Adipocyte (in vitro differentiated cells): ENCODE measurements around the gene DOCK3.

Experiments
- DNase-seq: peaks from one replicate; pipeline ENCODE4 v3.0.0-alpha.2; 2015; ENCODE audit warnings: low read depth
- H3K27me3 ChIP-seq: replicated peaks from 2 replicates; pipeline ENCODE4 v1.7.0; 2013; ENCODE audit warnings: mild to moderate bottlenecking, low read length, moderate library complexity; ENCODE audit not compliant: control insufficient read depth, insufficient read depth
- H3K36me3 ChIP-seq: 2 replicates; pipeline ENCODE4 v1.7.0; 2013; ENCODE audit warnings: low read length, mild to moderate bottlenecking, moderate library complexity; ENCODE audit not compliant: control insufficient read depth, insufficient read depth, severe bottlenecking
- H3K4me1 ChIP-seq: 2 replicates; pipeline ENCODE4 v1.7.0; 2013; ENCODE audit warnings: mild to moderate bottlenecking, low read length, moderate library complexity; ENCODE audit not compliant: control insufficient read depth, insufficient read depth
- H3K4me3 ChIP-seq: 2 replicates; pipeline ENCODE4 v1.7.0; 2013; ENCODE audit warnings: mild to moderate bottlenecking, low read length, moderate library complexity
- H3K9ac ChIP-seq: 2 replicates; pipeline ENCODE4 v1.7.0; 2013; ENCODE audit warnings: mild to moderate bottlenecking, low read length, moderate library complexity
- H3K9me3 ChIP-seq: 2 replicates; pipeline ENCODE4 v1.7.0; 2013; ENCODE audit warnings: mild to moderate bottlenecking, low read length, moderate library complexity; ENCODE audit not compliant: control insufficient read depth

The DOCK3 gene

GRCh38 chr3:51375136-51375535 is 700.4 kb downstream of the DOCK3 start:
- Histone ChIP-seq H3K9ac (no peak overlapping the region), H3K36me3 (no peaks in the 10 kb centered on the region), H3K4me1 (peaks cover 10% of the 10 kb centered on the region), H3K9me3 (no peaks in the 10 kb centered on the region), H3K4me3 (no peak overlapping the region), H3K27me3 (no peaks in the 10 kb centered on the region)
- no peak for DNase-seq

- H3K27me3 ChIP-seq = no peaks in the 10 kb centered on the region
- no peak for DNase-seq
- peaks cover 10% of the 10 kb centered on the region for H3K4me1 ChIP-seq
- no peak overlapping the region for H3K4me3 ChIP-seq
- H3K36me3 ChIP-seq = no peaks in the 10 kb centered on the region
- no peaks in the 10 kb centered on the region for H3K9me3 ChIP-seq
- no peak overlapping the region for H3K9ac ChIP-seq
These were observed 700.8 kb downstream of the DOCK3 start for GRCh38 chr3:51375571-51375970.

GRCh38 chr3:51378065-51378464 is 703.3 kb downstream of the DOCK3 start:
- Histone ChIP-seq H3K36me3 (no peaks in the 10 kb centered on the region), H3K9ac (no peak overlapping the region), H3K9me3 (no peaks in the 10 kb centered on the region), H3K4me3 (no peak overlapping the region), H3K4me1 (peaks cover 8% of the 10 kb centered on the region), H3K27me3 (no peaks in the 10 kb centered on the region)
- no peak for DNase-seq

GRCh38 chr3:51378726-51379125 is 704.0 kb downstream of the DOCK3 start:
- no peak for DNase-seq
- Histone ChIP-seq H3K36me3 (no peaks in the 10 kb centered on the region), H3K9me3 (no peaks in the 10 kb centered on the region), H3K4me3 (no peak overlapping the region), H3K9ac (no peak overlapping the region), H3K4me1 (peaks cover 6% of the 10 kb centered on the region), H3K27me3 (no peaks in the 10 kb centered on the region)

- Histone ChIP-seq H3K27me3 (no peaks in the 10 kb centered on the region), H3K4me1 (peaks cover 10% of the 10 kb centered on the region), H3K36me3 (no peaks in the 10 kb centered on the region), H3K9me3 (no peaks in the 10 kb centered on the region), H3K9ac (no peak overlapping the region), H3K4me3 (no peak overlapping the region)
- DNase-seq = no peak
These were observed 704.6 kb downstream of the DOCK3 start for GRCh38 chr3:51379301-51379700.

GRCh38 chr3:51379746-51380455 is 705.2 kb downstream of the DOCK3 start:
- no peak for DNase-seq
- no peaks in the 10 kb centered on the region for H3K36me3 ChIP-seq
- H3K27me3 ChIP-seq = no peaks in the 10 kb centered on the region
- peaks cover 10% of the 10 kb centered on the region for H3K4me1 ChIP-seq
- no peak overlapping the region for H3K4me3 ChIP-seq
- H3K9ac ChIP-seq = no peak overlapping the region
- H3K9me3 ChIP-seq = no peaks in the 10 kb centered on the region

GRCh38 chr3:51380601-51381332 is 706.0 kb downstream of the DOCK3 start:
- H3K9ac ChIP-seq = no peak overlapping the region
- H3K27me3 ChIP-seq = no peaks in the 10 kb centered on the region
- no peaks in the 10 kb centered on the region for H3K36me3 ChIP-seq
- DNase-seq = no peak
- no peak overlapping the region for H3K4me3 ChIP-seq
- H3K4me1 ChIP-seq = peaks cover 12% of the 10 kb centered on the region
- no peaks in the 10 kb centered on the region for H3K9me3 ChIP-seq

- H3K4me1 ChIP-seq = peaks cover 17% of the 10 kb centered on the region
- H3K27me3 ChIP-seq = no peaks in the 10 kb centered on the region
- no peaks in the 10 kb centered on the region for H3K9me3 ChIP-seq
- H3K4me3 ChIP-seq = no peak overlapping the region
- DNase-seq = no peak
- H3K9ac ChIP-seq = no peak overlapping the region
- no peaks in the 10 kb centered on the region for H3K36me3 ChIP-seq
These were observed 706.6 kb downstream of the DOCK3 start for GRCh38 chr3:51381333-51381705.

GRCh38 chr3:51382076-51382745 is 707.5 kb downstream of the DOCK3 start:
- H3K9me3 ChIP-seq = no peaks in the 10 kb centered on the region
- DNase-seq = no peak
- H3K27me3 ChIP-seq = no peaks in the 10 kb centered on the region
- H3K36me3 ChIP-seq = no peaks in the 10 kb centered on the region
- H3K9ac ChIP-seq = no peak overlapping the region
- H3K4me3 ChIP-seq = no peak overlapping the region
- H3K4me1 ChIP-seq = peaks cover 26% of the 10 kb centered on the region

- H3K27me3 ChIP-seq = no peaks in the 10 kb centered on the region
- no peaks in the 10 kb centered on the region for H3K9me3 ChIP-seq
- H3K9ac ChIP-seq = no peak overlapping the region
- H3K4me3 ChIP-seq = no peak overlapping the region
- peaks cover 34% of the 10 kb centered on the region for H3K4me1 ChIP-seq
- H3K36me3 ChIP-seq = peaks cover 6% of the 10 kb centered on the region
- DNase-seq = no peak
These were observed 708.3 kb downstream of the DOCK3 start for GRCh38 chr3:51382947-51383578.

- peak overlapping the region; percentile 100 for H3K9ac ChIP-seq
- H3K36me3 ChIP-seq = peaks cover 17% of the 10 kb centered on the region
- peaks cover 37% of the 10 kb centered on the region for H3K4me1 ChIP-seq
- no peaks in the 10 kb centered on the region for H3K27me3 ChIP-seq
- peak overlapping the region; percentile 99 for H3K4me3 ChIP-seq
- H3K9me3 ChIP-seq = no peaks in the 10 kb centered on the region
- peak; percentile 70 for DNase-seq
These were observed 709.5 kb downstream of the DOCK3 start for GRCh38 chr3:51384055-51384725.
